Stimulated activated naive CD8-positive, alpha-beta T cell treated with anti-CD3 and anti-CD28 coated beads, Interleukin-15, Interleukin-2, amounts not matched to agents 100 ng/mL and 50 ng/mL, for 24 hours (primary cell): ENCODE measurements around the gene AHR.
"Not testable (repeated sequence)": the region's sequence is repeated elsewhere in the genome, so short reads cannot be mapped to it uniquely, and the experiment has no call there.

Experiments used
- H3K27ac Mint-ChIP-seq: one replicate; pipeline ENCODE4 v1.8.0; 2021; ENCODE audit warnings: mild to moderate bottlenecking, mixed read lengths
- H3K27me3 Mint-ChIP-seq: one replicate; pipeline ENCODE4 v1.8.0; 2021; ENCODE audit warnings: mixed read lengths
- H3K36me3 Mint-ChIP-seq: one replicate; pipeline ENCODE4 v1.8.0; 2021; ENCODE audit warnings: low read depth, mixed read lengths
- H3K4me1 Mint-ChIP-seq: one replicate; pipeline ENCODE4 v1.8.0; 2021; ENCODE audit warnings: low read depth, mixed read lengths
- H3K4me3 Mint-ChIP-seq: one replicate; pipeline ENCODE4 v1.8.0; 2021; ENCODE audit warnings: mild to moderate bottlenecking, mixed read lengths
- H3K9me3 Mint-ChIP-seq: one replicate; pipeline ENCODE4 v1.8.0; 2021; ENCODE audit warnings: mixed read lengths

The AHR gene

GRCh38 chr7:17370901-17371585, 72.6 kb downstream of the AHR start:
- no peaks in the 10 kb centered on the region for H3K36me3 Mint-ChIP-seq
- H3K4me3 Mint-ChIP-seq = no peak overlapping the region
- H3K4me1 Mint-ChIP-seq = peaks cover 4% of the 10 kb centered on the region
- H3K27me3 Mint-ChIP-seq = no peaks in the 10 kb centered on the region
- no peak overlapping the region for H3K27ac Mint-ChIP-seq
- H3K9me3 Mint-ChIP-seq = no peaks in the 10 kb centered on the region

DNA sequence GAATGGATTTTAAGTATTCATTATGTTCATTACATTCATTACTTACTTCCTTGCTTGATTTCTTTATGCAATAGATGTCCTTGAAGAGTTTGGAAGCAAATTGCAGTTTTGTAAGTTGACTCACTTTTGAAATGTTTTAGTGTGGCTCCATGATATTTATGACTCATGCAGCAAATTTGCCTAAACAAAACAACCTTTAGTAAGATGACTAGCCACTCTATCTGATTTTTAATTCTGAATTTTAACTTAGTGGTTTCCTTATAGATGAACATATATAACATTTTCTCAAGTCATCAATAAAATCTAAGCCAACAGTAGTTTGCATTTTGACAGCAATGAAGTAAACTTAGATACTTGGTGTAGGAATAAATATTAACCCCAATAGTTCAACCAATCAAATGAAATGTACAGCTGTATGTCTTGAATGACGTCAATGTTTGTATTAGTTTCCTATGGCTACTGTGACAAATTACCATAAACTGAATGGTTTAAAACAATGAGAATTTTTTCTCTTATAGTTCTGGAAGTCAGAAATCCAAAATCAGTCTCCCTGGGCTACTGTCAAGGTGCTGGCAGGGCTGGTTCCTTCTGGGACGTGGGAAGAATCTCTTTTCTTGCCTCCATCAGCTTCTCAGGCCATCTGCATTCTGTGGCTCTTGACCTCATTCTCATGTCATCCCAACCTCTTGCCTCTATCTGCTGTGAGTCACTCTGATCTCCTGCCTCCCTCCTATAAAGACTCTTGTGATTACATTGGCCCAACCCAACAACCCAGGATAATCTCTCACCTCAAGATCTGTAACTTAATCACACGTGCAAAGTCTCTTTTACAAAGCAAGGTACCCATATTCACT, 73.4 kb downstream of the AHR start:
- H3K9me3 Mint-ChIP-seq = no peaks in the 10 kb centered on the region
- H3K27ac Mint-ChIP-seq = no peak overlapping the region
- H3K4me3 Mint-ChIP-seq = no peak overlapping the region
- H3K36me3 Mint-ChIP-seq = no peaks in the 10 kb centered on the region
- no peaks in the 10 kb centered on the region for H3K27me3 Mint-ChIP-seq
- peaks cover 4% of the 10 kb centered on the region for H3K4me1 Mint-ChIP-seq

- Mint-ChIP-seq H3K4me1 (peaks cover 4% of the 10 kb centered on the region), H3K9me3 (no peaks in the 10 kb centered on the region), H3K27me3 (no peaks in the 10 kb centered on the region), H3K36me3 (no peaks in the 10 kb centered on the region), H3K4me3 (no peak overlapping the region), H3K27ac (no peak overlapping the region)
These were observed 75.7 kb downstream of the AHR start for GRCh38 chr7:17374157-17374556.

DNA sequence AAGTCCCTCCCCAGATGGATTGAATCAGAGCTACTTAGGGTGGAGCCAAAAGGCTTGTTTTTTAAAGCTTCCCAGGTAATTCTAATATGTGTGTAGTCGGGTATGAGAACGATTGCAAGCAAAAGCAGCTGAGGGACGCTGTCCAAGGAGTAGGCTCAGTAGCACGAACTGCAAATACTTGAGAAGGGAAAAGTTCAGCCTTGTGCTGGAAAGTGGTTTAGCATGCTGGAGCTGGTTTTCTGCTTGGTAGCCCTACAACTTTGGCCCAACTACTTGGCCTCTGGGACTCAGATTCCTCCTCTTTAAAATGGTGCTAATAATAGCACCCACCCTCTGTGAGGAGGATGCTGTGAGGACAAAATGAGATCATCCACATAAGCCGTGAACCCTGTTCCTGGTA, 76.2 kb downstream of the AHR start:
- Mint-ChIP-seq H3K4me3 (no peak overlapping the region), H3K9me3 (no peaks in the 10 kb centered on the region), H3K36me3 (no peaks in the 10 kb centered on the region), H3K4me1 (peaks cover 4% of the 10 kb centered on the region), H3K27me3 (no peaks in the 10 kb centered on the region), H3K27ac (no peak overlapping the region)

GRCh38 chr7:17376595-17376994, 78.1 kb downstream of the AHR start:
- Mint-ChIP-seq H3K9me3 (no peaks in the 10 kb centered on the region), H3K4me3 (no peak overlapping the region), H3K27ac (no peak overlapping the region), H3K36me3 (no peaks in the 10 kb centered on the region), H3K27me3 (no peaks in the 10 kb centered on the region), H3K4me1 (peaks cover 4% of the 10 kb centered on the region)

GRCh38 chr7:17380736-17381662, 82.5 kb downstream of the AHR start:
- H3K27me3 Mint-ChIP-seq = no peaks in the 10 kb centered on the region
- H3K27ac Mint-ChIP-seq = no peak overlapping the region
- H3K36me3 Mint-ChIP-seq = no peaks in the 10 kb centered on the region
- no peaks in the 10 kb centered on the region for H3K9me3 Mint-ChIP-seq
- no peak overlapping the region for H3K4me3 Mint-ChIP-seq
- H3K4me1 Mint-ChIP-seq = no peaks in the 10 kb centered on the region

- H3K9me3 Mint-ChIP-seq, H3K4me3 Mint-ChIP-seq, H3K27ac Mint-ChIP-seq, H3K27me3 Mint-ChIP-seq, H3K4me1 Mint-ChIP-seq, H3K36me3 Mint-ChIP-seq: not testable (repeated sequence)
These were observed 84.2 kb downstream of the AHR start for GRCh38 chr7:17382408-17383354.

- Mint-ChIP-seq H3K27ac (no peak overlapping the region), H3K36me3 (no peaks in the 10 kb centered on the region), H3K4me3 (no peak overlapping the region), H3K9me3 (no peaks in the 10 kb centered on the region), H3K4me1 (no peaks in the 10 kb centered on the region), H3K27me3 (no peaks in the 10 kb centered on the region)
These were observed 85.9 kb downstream of the AHR start for GRCh38 chr7:17384400-17384799.

GRCh38 chr7:17385612-17386011, 87.2 kb downstream of the AHR start:
- H3K4me1 Mint-ChIP-seq = no peaks in the 10 kb centered on the region
- H3K9me3 Mint-ChIP-seq = no peaks in the 10 kb centered on the region
- H3K27ac Mint-ChIP-seq = no peak overlapping the region
- no peak overlapping the region for H3K4me3 Mint-ChIP-seq
- no peaks in the 10 kb centered on the region for H3K27me3 Mint-ChIP-seq
- no peaks in the 10 kb centered on the region for H3K36me3 Mint-ChIP-seq

DNA sequence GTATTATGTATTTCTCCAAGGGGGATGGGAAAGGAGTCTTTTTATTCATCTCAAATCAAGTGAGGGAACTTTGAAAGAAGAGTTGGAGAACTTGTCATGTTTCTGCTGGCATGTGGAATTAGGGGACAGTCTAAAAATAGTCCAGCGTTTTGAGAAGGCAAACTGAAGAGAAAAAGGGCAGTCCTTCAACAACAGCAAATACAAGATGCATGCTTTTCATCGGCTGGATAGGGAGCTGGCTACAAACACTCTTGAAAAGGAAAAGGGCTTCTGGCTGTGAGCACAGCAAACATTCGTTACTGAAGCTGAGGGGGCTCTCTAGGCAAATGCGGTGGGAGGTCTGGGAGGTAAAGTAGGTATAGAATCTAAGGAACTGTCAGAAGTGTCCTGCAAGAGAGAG, 91.9 kb downstream of the AHR start:
- H3K4me1 Mint-ChIP-seq = no peaks in the 10 kb centered on the region
- no peak overlapping the region for H3K27ac Mint-ChIP-seq
- H3K9me3 Mint-ChIP-seq = peaks cover 20% of the 10 kb centered on the region
- no peak overlapping the region for H3K4me3 Mint-ChIP-seq
- H3K36me3 Mint-ChIP-seq = peaks cover 8% of the 10 kb centered on the region
- H3K27me3 Mint-ChIP-seq = no peaks in the 10 kb centered on the region

DNA sequence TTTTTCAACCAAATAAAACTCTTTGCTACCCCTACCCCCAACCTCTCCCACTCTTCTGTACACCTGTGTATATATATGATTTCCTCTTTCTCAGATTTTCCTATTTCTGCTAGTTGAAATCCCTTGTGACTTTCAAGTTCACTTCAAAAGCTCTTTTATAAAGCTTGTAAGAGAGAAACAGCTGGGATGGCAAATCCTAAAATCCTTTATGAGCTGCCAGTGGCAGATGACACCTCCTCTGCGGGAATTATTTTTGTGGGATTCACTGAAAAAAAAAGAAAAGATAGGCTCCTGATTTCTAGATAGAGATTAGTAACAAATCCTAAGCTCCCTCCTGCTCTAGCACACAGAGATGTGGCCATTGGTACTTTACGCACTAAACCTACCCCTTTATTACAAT, 92.9 kb downstream of the AHR start:
- no peaks in the 10 kb centered on the region for H3K4me1 Mint-ChIP-seq

DNA sequence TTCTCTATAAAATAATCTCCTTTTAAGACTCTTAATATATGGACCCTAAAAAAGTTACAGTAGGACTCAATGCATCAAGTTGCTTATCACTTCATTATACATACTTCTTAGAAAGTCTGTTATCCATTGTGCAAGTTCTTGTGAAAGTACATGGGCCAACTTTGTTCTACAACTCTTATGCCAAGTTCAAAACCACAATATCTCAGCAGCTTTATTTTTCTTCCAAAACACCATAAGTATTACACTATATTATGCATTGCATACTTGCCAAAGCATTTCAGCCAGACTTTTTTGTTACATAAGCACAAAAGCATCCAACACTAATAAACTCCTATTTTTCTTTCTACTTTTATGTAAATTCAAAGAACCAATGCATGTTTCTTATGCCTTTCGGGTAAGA, 94.4 kb downstream of the AHR start:
- H3K9me3 Mint-ChIP-seq = peaks cover 27% of the 10 kb centered on the region
- no peak overlapping the region for H3K4me3 Mint-ChIP-seq
- peaks cover 9% of the 10 kb centered on the region for H3K27me3 Mint-ChIP-seq
- no peak overlapping the region for H3K27ac Mint-ChIP-seq
- H3K4me1 Mint-ChIP-seq = no peaks in the 10 kb centered on the region
- H3K36me3 Mint-ChIP-seq = peaks cover 8% of the 10 kb centered on the region

More for the DNA sequence above, 92.9 kb downstream of the AHR start:
- no peak overlapping the region for H3K27ac Mint-ChIP-seq
- no peak overlapping the region for H3K4me3 Mint-ChIP-seq
- peaks cover 26% of the 10 kb centered on the region for H3K9me3 Mint-ChIP-seq
- H3K36me3 Mint-ChIP-seq = peaks cover 8% of the 10 kb centered on the region
- peaks cover 3% of the 10 kb centered on the region for H3K27me3 Mint-ChIP-seq

GRCh38 chr7:17394563-17394962, 96.1 kb downstream of the AHR start:
- not testable (repeated sequence) for H3K27ac Mint-ChIP-seq, H3K4me1 Mint-ChIP-seq, H3K27me3 Mint-ChIP-seq, H3K36me3 Mint-ChIP-seq, H3K4me3 Mint-ChIP-seq
- H3K9me3 Mint-ChIP-seq = peaks cover 27% of the 10 kb centered on the region
